TTC549 (cell line): ENCODE data around the gene ZNF341.
"Not testable (repeated sequence)": the region's sequence is repeated elsewhere in the genome, so short reads cannot be mapped to it uniquely, and the experiment has no call there.

Experiments
- FAIRE-seq: peaks from 2 replicates; lab custom pipeline; 2012; peaks lifted over from hg19 to GRCh38; lab: Jason Lieb, UNC

ZNF341 gene

DNA sequence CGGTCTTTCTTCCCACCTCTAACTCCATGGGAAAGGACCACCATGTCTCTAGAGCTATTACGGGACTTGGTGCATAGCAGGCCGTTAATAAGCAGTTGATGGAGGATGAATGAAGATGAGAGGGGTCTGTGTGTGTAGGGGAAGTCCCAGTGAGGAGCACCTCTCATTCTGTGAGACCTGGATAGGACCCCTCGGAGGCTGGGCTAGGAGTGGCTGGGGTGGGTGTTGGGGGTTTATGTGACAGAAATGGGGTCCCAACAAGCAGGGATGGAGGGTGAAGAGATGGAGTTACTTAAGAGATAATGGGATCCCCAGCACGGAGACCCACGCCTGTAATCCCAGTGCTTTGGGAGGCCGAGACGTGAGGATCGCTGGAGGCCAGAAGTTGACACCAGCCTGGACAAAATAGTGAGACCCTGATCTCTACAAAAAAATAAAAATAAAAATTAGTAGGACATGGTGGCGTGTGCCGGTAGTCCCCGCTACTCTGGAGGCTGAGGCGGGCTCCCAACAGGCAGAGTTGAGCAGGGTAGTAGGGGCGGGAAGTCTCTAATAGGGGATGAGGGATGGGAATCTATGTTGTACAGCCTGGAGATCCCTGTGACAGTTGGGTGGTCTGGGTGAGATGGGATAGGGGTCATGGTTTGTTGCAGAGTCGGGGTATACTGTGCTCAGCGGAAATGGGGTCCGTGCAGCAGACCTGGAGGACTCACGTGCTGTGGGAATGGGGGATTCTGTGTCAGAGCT, 677 bp upstream of the ZNF341 start:
- no peak for FAIRE-seq

- no peak for FAIRE-seq
Observed at GRCh38 chr20:33732166-33732970, 572 bp downstream of the ZNF341 start.

GRCh38 chr20:33733654-33734576, 2.1 kb downstream of the ZNF341 start:
- FAIRE-seq, result no peak

GRCh38 chr20:33736962-33737361, 5.2 kb downstream of the ZNF341 start:
- no peak for FAIRE-seq

DNA sequence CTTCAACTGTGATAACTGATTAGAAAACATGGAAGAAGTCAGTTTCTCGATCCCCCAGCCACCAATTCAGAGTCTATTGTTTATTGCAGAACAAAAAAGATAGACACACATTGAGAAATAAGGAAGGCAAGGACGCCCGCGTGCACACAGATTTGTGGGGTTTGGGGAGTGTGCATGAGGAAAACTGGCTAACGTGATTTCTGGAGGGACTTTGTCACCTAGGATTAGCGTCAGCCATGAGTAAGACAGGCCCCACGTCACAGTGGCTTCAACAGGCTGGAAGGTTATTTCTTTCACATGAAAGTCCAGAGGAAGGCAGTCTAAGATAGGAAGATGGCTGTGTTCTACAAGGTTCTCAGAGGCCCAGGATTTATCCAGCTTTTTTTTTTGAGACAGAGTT, 7.7 kb downstream of the ZNF341 start:
- FAIRE-seq, result no peak

DNA sequence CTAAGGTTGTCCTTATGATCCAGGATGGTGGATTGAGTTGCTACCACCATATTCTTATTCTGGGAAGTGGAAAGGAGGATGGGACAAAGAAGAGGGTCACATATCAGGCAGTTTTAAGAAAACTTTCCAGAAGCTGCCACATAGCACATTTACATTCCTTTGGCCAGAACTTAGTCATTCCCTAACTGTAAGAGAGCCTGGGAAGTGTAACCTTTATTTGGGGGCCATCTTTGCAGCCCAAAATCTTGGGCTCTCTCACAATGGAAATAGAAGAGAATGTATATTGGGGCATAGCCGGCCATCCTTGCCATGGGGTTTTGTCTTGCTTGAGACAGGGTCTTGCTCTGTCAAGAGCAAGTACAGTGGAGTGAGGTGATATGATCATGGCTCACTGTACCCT, 8.4 kb downstream of the ZNF341 start:
- FAIRE-seq, result no peak

DNA sequence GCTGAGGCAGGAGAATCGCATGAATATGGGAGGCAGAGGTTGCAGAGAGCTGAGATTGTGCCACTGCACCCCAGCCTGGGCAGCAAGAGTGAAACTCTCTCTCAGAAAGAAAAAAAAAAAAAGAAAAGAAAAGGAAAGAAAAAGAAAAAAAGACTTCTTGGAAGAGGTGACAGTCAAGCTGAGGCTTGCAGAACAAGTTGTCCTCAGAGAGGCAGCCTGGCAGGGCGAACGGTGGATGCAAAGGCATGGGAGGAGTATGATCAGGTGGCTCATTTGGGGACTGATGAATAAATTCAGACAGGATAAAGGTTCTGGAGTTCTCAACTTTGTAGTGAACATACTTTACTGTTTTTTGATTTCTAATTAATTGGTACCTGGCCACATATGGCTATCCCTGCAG, 12.4 kb downstream of the ZNF341 start:
- FAIRE-seq, result no peak

DNA sequence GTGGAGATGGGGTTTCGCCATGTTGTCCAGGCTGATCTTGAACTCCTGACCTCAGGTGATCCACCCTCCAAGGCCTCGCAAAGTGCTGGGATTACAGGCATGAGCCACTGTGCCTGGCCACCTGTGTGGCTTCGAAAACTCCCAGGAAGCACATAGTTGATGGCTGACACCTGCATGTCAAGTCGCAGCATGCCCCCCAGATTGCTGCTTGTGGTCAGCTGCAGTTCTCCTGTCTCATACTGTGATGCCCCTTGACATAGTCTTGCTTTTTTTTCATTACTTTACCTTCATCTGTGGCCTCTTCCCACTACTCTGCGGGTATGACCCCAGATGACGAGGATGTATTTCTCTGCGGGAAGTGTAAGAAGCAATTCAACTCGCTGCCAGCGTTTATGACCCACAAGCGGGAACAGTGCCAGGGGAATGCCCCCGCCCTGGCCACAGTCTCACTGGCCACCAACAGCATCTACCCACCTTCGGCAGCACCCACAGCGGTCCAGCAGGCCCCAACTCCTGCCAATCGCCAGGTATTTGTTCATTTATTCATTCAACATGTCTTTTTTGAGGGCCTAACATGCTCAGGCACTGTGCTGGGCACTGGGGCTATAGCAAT, 13.1 kb downstream of the ZNF341 start:
- no peak for FAIRE-seq

DNA sequence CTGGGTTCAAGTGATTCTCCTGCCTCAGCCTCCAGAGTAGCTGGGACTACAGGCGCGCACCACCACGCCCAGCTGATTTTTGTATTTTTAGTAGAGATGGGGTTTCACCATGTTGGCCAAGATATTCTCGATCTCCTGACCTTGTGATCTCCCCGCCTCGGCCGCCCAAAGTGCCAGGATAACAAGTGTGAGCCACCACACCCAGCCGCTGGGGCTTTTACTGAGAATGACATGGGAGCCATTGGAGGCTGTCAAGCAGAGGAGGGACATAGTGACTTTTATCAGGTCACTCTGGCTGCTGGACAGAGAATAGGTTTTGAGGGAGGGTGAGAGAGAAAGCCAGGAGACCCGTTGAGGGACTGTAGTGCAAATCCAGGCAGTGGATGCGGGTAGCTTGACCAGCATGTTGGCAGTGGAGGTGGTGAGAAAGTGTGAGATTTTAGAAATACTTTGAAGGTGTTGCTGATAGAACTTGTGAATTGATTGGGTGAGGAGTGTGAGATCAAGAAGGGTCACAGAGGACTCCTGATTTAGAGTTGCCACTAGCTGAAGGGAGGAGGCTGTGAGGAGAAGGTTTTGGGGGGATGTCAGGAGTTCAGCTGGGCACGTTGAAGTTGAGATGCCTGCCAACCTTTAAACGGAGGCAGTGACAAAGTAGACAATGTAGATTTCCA, 14.7 kb downstream of the ZNF341 start:
- no peak for FAIRE-seq

GRCh38 chr20:33751775-33752174, 20.0 kb downstream of the ZNF341 start:
- no peak for FAIRE-seq

DNA sequence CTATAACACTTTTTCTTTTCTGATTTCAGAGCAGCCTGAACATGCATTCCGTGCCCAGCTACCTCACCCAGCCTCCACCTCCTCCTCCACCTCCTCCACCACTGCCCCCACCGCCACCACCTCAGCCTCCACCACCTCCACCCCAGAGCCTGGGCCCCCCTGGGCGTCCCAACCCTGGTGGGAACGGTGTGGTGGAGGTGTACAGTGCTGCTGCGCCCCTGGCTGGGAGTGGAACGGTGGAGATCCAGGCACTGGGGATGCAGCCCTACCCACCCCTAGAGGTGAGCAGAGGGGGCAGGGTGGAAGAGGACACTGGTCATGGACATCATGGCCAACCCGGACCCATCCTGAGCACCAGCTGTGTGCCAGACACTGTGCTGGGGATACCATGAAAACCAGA, 21.3 kb downstream of the ZNF341 start:
- FAIRE-seq, result no peak

DNA sequence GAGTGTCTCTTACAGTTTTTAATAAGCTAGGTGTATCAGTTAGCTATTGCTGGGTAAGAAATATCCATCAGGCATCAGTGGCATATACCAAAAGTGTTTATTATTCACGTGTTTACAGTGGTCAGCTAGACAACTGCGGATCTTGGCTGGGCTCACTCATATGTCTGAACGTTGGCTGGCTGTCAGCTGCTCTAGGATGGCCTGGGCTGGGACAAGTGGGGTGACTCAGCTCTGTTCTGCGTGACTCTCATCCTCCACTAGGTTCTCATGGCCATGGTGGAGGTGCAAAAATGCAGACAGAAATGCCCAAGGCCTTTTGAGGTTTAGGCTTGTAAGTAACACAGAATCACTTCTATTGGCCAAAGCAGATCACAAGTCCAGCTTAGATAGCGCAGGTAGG, 22.0 kb downstream of the ZNF341 start:
- FAIRE-seq, result no peak

GRCh38 chr20:33755936-33756490, 24.2 kb downstream of the ZNF341 start:
- FAIRE-seq, result not testable (repeated sequence)

- no peak for FAIRE-seq
Observed at GRCh38 chr20:33757046-33757445, 25.2 kb downstream of the ZNF341 start.

DNA sequence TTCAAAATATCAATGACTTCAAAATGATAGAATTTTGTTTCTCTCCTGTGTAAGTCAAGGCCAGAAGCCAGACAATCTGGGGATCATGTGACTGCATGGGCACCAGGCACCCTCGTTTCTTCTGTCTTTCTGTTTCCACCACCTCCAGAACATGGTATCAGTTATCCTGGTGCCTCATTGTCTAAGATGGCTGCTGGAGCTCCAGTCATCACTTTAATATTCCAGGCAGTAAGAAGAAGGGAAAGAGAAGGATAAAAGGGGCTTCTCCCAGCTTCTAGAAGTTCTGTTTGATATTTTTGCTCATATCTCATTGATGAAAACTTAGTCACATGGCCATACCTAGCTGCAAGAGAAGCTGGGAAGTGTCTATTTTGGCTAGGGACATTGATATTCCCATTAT, 25.7 kb downstream of the ZNF341 start:
- no peak for FAIRE-seq

DNA sequence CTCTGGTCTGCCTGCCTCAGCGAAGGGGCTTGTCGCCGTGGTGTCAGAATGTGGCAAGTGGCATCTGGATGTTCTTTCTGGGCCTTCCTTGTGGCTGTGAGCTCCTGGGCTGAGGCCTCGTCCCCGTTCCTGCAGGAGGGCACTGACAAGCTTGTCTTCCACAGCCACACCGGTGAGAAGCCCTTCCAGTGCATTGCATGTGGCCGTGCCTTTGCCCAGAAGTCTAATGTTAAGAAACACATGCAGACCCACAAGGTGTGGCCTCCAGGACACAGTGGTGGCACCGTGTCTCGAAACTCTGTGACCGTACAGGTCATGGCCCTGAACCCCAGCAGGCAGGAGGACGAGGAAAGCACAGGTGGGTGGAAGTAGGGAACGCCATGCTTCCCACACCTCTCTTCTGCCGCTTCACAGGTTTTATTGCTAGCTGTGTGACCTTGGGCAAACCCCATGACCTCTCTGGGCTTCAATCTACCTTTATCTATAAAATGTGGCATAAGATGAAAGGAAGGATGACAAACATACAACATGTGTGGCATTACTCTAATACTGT, 30.0 kb downstream of the ZNF341 start:
- FAIRE-seq, result no peak

GRCh38 chr20:33765099-33765498, 33.3 kb downstream of the ZNF341 start:
- FAIRE-seq, result no peak

DNA sequence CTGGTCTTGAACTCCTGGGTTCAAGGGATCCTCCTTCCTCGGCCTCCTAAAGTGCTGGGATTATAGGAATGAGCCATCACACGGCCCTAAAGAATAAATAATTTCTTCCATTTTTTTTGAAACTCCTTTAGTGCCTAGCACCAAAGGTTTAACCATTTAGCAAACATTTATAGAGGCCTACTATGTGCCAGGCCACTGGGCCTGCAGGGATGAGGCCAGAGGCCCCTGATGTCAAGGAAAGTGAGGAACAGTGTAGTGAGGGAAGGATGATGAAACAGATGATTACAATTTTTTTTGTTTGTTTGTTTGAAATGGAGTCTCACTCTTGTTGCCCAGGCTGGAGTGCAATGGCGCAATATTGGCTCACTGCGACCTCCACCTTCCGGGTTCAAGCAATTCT, 33.8 kb downstream of the ZNF341 start:
- no peak for FAIRE-seq

- no peak for FAIRE-seq
Observed at GRCh38 chr20:33766686-33767085, 34.9 kb downstream of the ZNF341 start.

GRCh38 chr20:33767777-33768138, 36.0 kb downstream of the ZNF341 start:
- FAIRE-seq, result no peak

DNA sequence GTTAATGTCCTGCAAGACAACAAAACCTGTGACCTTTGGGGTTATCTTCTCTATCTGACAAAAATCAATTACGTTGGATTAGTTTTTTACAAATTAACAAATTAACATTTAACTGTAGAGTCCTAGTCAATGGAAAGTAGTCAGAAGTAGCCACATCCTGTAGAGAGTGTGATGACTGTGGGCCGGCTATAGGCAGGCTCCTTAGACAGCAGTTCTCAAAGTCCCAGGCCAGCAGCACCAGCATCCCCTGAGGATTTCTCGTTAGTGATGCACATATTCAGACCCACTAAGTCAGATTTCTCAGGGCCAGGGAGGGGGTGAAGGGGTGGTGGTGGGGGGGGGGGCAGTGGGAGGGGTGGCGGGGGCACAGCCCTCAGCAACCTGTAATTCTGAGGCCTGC, 37.2 kb downstream of the ZNF341 start:
- no peak for FAIRE-seq
